ENCODE results near the gene CPVL. TPM values are rescaled to one million over a fixed set of nuclear protein-coding genes. Genes with fewer than 3 reads are reported as not detected.

CPVL gene
- total RNA-seq, 2 experiments from 2014 or later = not detected

DNA sequence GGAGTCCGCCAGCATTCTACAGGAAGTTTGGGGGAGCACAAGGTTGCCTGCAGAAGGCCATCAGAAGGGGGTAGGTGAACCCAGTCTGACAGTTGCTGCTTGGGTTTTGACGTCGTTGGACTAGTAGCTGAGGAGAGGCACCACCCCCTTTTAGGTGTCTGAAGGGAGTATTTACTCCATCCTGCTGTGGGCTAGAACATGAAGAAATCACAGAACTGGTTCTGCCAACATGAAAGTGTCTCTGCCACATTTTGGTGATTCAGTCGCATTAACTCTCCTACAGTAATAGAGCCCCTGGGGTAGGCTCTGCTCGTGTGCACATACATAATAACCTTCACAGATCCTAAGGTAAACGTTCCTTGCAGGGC, 187.4 kb downstream of the CPVL start:
- intact Hi-C loops (cut with micrococcal nuclease; ENCODE audit: unreplicated experiment) = no loop called here
- no TSS peak for BruUV-seq (replicated peaks)
- TF ChIP-seq, protein P1, sequence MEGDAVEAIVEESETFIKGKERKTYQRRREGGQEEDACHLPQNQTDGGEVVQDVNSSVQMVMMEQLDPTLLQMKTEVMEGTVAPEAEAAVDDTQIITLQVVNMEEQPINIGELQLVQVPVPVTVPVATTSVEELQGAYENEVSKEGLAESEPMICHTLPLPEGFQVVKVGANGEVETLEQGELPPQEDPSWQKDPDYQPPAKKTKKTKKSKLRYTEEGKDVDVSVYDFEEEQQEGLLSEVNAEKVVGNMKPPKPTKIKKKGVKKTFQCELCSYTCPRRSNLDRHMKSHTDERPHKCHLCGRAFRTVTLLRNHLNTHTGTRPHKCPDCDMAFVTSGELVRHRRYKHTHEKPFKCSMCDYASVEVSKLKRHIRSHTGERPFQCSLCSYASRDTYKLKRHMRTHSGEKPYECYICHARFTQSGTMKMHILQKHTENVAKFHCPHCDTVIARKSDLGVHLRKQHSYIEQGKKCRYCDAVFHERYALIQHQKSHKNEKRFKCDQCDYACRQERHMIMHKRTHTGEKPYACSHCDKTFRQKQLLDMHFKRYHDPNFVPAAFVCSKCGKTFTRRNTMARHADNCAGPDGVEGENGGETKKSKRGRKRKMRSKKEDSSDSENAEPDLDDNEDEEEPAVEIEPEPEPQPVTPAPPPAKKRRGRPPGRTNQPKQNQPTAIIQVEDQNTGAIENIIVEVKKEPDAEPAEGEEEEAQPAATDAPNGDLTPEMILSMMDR (conservative IDR thresholded peaks at IDR 0.05; ENCODE audit: low read length) = no peak
- Histone ChIP-seq H3K9me2 (ENCODE audit: insufficient read depth, low read length) (no peaks in the 10 kb centered on the region), H3K4me2 (ENCODE audit: low read length) (no peak overlapping the region), H4K20me1 (ENCODE audit: insufficient read depth, low read length) (no peaks in the 10 kb centered on the region), H3K4me1 (ENCODE audit: insufficient read depth, low read length, poor library complexity, severe bottlenecking) (no peaks in the 10 kb centered on the region), H3K27ac (ENCODE audit: low read depth, low read length, poor library complexity, severe bottlenecking) (no peak overlapping the region), H3K36me3 (ENCODE audit: insufficient read depth, low read length) (no peaks in the 10 kb centered on the region), H3K9me3 (ENCODE audit: low read length) (no peaks in the 10 kb centered on the region), H3K79me2 (ENCODE audit: insufficient read depth, low read depth, low read length) (no peaks in the 10 kb centered on the region), H3K4me3 (ENCODE audit: low read depth, low read length, poor library complexity, severe bottlenecking) (no peak overlapping the region), H2AFZ (ENCODE audit: low read length) (no peak overlapping the region)
- DNase-seq (ENCODE audit: low spot score) = no peak
- CTCF ChIA-PET (ENCODE audit: unreplicated experiment) = no interaction called here
- POLR2A ChIA-PET = no interaction called here

DNA sequence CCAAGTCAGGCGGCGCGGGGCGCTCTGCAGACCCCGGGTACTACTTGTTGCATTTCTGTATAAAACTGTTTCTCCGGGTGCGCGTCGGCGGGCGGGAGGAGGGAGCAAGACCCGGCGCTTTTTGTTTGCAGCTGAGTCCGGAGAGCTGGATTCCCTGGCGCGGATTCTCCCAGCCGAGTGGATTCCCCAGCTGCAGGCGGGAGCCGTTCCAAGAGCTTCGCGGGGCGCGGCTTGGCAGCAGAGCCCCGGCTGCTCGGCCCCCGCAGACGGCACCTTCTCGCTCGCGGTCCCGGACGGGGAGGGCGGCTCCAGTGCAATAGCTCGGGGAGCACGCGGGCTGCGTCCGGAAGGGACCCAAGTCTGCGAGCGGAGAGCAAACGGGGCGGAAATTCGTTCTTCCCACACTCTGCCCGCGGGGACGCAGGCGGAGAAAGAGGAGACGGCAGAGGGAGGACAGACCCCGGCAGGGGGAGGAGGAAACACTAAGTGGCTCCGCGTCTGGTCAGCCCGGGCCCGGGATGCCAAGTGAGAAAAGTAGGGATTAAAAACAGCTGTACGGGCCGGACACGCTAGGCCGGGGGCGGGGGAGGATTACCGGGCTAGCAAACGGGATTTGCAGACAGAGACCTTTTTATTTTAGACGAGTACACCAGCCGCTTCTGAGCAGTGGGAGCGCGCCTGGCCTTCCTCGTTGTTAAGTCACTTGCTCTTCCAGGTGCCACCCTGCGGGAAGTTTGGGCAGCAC, 187.9 kb downstream of the CPVL start, which contains the start of gene TRIL:
TRIL (minus strand) TSS at position 96 of the 745 bp plus-strand sequence. CDS start 284 bp downstream, outside the sequence.
- Histone ChIP-seq H3K79me2 (ENCODE audit: insufficient read depth, low read depth, low read length) (no peaks in the 10 kb centered on the region), H4K20me1 (ENCODE audit: insufficient read depth, low read length) (no peaks in the 10 kb centered on the region), H3K4me3 (ENCODE audit: low read depth, low read length, poor library complexity, severe bottlenecking) (no peak within 1 kb of the TSS), H3K27ac (ENCODE audit: low read depth, low read length, poor library complexity, severe bottlenecking) (no peak within 1 kb of the TSS), H3K9me3 (ENCODE audit: low read length) (no peaks in the 10 kb centered on the region), H2AFZ (ENCODE audit: low read length) (no peak within 1 kb of the TSS), H3K4me1 (ENCODE audit: insufficient read depth, low read length, poor library complexity, severe bottlenecking) (no peaks in the 10 kb centered on the region), H3K36me3 (ENCODE audit: insufficient read depth, low read length) (no peaks in the 10 kb centered on the region), H3K4me2 (ENCODE audit: low read length) (no peak within 1 kb of the TSS), H3K9me2 (ENCODE audit: insufficient read depth, low read length) (no peaks in the 10 kb centered on the region)
- TF ChIP-seq, protein P1 (conservative IDR thresholded peaks at IDR 0.05; ENCODE audit: low read length) = no peak
- no peak for TF ChIP-seq EZH2phosphoT487 (IDR thresholded peaks at IDR 0.05; ENCODE audit: borderline replicate concordance, low read depth, low read length)
- POLR2A ChIA-PET = no interaction called here
- CTCF ChIA-PET (ENCODE audit: unreplicated experiment) = no interaction called here
- BruUV-seq (replicated peaks) = no TSS peak
- intact Hi-C loops (cut with micrococcal nuclease; ENCODE audit: unreplicated experiment) = no loop called here
- no peak for DNase-seq (ENCODE audit: low spot score)

DNA sequence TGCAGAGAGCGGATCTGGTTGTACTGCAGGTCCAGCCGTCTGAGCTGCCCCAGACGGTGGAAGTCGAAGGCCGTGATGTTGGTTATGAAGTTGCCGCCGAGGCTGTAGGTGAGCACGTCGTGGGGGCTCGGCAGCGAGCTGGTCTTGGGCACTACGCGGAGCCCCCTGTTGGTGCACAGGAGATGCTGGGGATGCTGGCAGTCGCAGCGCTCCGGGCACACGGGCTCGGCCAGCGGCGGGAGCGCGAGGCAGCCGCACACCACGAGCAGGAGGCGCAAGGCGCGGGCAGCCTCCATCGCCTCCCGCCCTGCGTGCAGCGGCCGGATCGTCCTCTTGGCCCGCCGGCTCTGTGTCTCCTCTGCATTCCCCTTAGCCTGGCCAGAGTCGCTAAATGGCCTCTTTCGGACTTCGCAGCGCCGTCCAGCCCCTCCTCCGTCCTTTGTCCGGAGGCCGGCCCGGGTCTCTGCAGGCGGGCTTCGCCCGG, 188.5 kb downstream of the CPVL start:
- TF ChIP-seq, protein P1 (conservative IDR thresholded peaks at IDR 0.05; ENCODE audit: low read length) = no peak
- TF ChIP-seq EZH2phosphoT487 (IDR thresholded peaks at IDR 0.05; ENCODE audit: borderline replicate concordance, low read depth, low read length) = no peak
- POLR2A ChIA-PET = no interaction called here
- Histone ChIP-seq H3K9me3 (ENCODE audit: low read length) (no peaks in the 10 kb centered on the region), H3K36me3 (ENCODE audit: insufficient read depth, low read length) (no peaks in the 10 kb centered on the region), H4K20me1 (ENCODE audit: insufficient read depth, low read length) (no peaks in the 10 kb centered on the region), H2AFZ (ENCODE audit: low read length) (no peak overlapping the region), H3K4me2 (ENCODE audit: low read length) (no peak overlapping the region), H3K4me3 (ENCODE audit: low read depth, low read length, poor library complexity, severe bottlenecking) (no peak overlapping the region), H3K4me1 (ENCODE audit: insufficient read depth, low read length, poor library complexity, severe bottlenecking) (no peaks in the 10 kb centered on the region), H3K27ac (ENCODE audit: low read depth, low read length, poor library complexity, severe bottlenecking) (no peak overlapping the region), H3K9me2 (ENCODE audit: insufficient read depth, low read length) (no peaks in the 10 kb centered on the region), H3K79me2 (ENCODE audit: insufficient read depth, low read depth, low read length) (no peaks in the 10 kb centered on the region)
- no peak for DNase-seq (ENCODE audit: low spot score)
- intact Hi-C loops (cut with micrococcal nuclease; ENCODE audit: unreplicated experiment) = no loop called here
- no TSS peak for BruUV-seq (replicated peaks)
- CTCF ChIA-PET (ENCODE audit: unreplicated experiment) = no interaction called here
